ENCODE data around the gene TENT5D. TPM values are rescaled to one million over a fixed set of nuclear protein-coding genes. Genes with fewer than 3 reads are reported as not detected.
"Not testable (repeated sequence)": the region's sequence is repeated elsewhere in the genome, so short reads cannot be mapped to it uniquely, and the experiment has no call there.

The TENT5D gene
- not detected for total RNA-seq

DNA sequence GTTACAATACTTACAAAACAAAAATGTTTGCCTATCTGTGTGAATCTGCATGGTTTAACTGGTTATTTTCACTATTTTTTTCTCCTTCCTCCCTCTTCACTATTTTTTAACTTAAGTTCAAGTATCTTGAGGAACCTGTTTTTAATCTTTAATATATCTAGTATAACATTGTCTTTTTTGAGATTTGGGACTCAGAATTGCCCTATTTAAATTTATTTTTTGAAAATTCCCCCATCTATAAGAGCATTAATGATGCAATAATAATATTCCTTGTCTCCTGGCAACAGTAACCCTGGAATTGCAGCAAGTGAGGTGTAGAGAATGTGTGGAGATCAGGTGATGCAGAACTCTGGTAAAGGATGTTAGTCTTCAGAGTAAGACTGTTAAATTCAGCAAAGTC is at the start of gene TENT5D:
TENT5D (plus strand) TSS at position 301 of the 400 bp plus-strand sequence. CDS start 22,093 bp downstream, outside the sequence.
- Histone ChIP-seq H3K27me3 (no peaks in the 10 kb centered on the region), H3K36me3 (no peaks in the 10 kb centered on the region), H3K9me3 (no peaks in the 10 kb centered on the region), H3K4me3 (no peak within 1 kb of the TSS), H3K27ac (no peak within 1 kb of the TSS), H3K4me1 (no peaks in the 10 kb centered on the region)
- DNase-seq (ENCODE audit: low spot score): no peak
- TF ChIP-seq, protein P1, sequence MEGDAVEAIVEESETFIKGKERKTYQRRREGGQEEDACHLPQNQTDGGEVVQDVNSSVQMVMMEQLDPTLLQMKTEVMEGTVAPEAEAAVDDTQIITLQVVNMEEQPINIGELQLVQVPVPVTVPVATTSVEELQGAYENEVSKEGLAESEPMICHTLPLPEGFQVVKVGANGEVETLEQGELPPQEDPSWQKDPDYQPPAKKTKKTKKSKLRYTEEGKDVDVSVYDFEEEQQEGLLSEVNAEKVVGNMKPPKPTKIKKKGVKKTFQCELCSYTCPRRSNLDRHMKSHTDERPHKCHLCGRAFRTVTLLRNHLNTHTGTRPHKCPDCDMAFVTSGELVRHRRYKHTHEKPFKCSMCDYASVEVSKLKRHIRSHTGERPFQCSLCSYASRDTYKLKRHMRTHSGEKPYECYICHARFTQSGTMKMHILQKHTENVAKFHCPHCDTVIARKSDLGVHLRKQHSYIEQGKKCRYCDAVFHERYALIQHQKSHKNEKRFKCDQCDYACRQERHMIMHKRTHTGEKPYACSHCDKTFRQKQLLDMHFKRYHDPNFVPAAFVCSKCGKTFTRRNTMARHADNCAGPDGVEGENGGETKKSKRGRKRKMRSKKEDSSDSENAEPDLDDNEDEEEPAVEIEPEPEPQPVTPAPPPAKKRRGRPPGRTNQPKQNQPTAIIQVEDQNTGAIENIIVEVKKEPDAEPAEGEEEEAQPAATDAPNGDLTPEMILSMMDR (IDR thresholded peaks at IDR 0.05): no peak

DNA sequence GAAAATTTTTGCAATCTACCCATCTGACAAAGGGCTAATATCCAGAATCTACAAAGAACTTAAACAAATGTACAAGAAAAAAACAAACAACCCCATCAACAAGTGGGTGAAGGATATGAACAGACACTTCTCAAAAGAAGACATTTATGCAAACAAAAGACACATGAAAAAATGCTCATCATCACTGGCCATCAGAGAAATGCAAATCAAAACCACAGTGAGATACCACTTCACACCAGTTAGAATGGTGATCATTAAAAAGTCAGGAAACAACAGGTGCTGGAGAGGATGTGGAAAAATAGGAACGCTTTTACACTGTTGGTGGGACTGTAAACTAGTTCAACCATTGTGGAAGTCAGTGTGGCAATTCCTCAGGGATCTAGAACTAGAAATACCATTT is 34.6 kb upstream of the TENT5D start:
- not testable (repeated sequence) for H3K4me1 ChIP-seq; H3K4me3 ChIP-seq; H3K9me3 ChIP-seq; H3K27me3 ChIP-seq; DNase-seq (ENCODE audit: low spot score); H3K36me3 ChIP-seq; H3K27ac ChIP-seq

DNA sequence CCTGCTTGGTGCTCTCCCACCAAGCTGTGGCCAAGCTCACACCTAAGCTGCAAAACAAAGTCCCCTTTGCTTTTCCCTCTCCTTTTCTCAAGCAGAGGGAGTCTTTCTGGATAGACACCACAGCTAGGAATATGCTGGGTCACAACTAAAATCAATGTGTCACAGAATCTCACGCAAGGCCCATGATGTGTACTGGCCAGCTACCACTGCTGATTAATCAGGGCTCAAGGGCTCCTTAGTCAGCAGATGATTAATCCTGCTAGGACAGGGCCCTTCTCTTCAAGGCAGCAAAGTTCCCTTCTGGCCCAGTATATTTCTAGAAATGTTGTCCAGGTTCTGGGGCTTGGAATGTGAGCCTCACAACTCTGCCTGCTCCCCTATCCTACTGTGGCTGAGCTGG is 32.0 kb upstream of the TENT5D start:
- Histone ChIP-seq H3K27me3 (no peaks in the 10 kb centered on the region), H3K36me3 (no peaks in the 10 kb centered on the region), H3K4me1 (no peaks in the 10 kb centered on the region), H3K4me3 (no peak overlapping the region), H3K27ac (no peak overlapping the region), H3K9me3 (no peaks in the 10 kb centered on the region)
- DNase-seq (ENCODE audit: low spot score): no peak
- TF ChIP-seq, protein P1 (IDR thresholded peaks at IDR 0.05): no peak

DNA sequence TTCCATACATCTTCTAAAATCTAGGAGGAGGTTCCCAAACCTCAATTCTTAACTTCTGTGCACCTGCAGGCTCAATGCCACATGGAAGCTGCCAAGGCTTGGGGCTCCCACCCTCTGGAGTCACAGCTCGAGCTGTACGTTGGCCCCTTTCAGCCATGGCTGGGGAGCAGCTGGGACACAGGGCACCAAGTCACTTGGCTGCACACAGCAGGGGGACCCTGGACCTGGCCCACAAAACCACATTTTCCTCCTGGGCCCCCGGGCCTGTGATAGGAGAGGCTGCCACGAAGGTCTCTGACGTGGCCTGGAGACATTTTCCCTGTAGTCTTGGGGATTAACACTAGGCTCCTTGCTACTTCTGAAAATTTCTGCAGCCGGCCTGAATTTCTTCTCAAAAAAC is 8.2 kb upstream of the TENT5D start:
- Histone ChIP-seq H3K4me3 (no peak overlapping the region), H3K9me3 (no peaks in the 10 kb centered on the region), H3K27me3 (no peaks in the 10 kb centered on the region), H3K4me1 (no peaks in the 10 kb centered on the region), H3K36me3 (no peaks in the 10 kb centered on the region), H3K27ac (no peak overlapping the region)
- DNase-seq (ENCODE audit: low spot score): no peak
- TF ChIP-seq, protein P1 (IDR thresholded peaks at IDR 0.05): no peak

DNA sequence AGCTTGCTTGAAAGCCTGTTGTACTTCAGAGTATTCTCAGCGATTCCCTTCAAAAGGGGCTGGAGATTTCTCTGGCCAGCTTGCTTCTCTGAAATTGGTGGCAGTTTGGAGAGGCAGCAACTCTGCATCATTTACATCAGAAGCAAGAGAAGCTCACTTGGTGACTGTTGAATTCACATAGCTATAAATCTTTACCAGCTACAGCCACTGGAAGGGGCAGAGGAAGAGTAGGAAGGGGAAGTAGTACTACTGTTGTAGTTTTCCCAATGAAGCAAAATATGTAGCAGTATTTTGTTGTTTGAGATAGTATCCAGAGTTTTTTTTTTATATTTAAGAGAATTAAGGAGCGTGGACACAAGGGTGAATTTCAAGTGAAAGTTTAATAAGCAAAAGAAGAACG is 2.8 kb downstream of the TENT5D start:
- no peaks in the 10 kb centered on the region for H3K4me1 ChIP-seq
- TF ChIP-seq, protein P1 (IDR thresholded peaks at IDR 0.05): no peak

DNA sequence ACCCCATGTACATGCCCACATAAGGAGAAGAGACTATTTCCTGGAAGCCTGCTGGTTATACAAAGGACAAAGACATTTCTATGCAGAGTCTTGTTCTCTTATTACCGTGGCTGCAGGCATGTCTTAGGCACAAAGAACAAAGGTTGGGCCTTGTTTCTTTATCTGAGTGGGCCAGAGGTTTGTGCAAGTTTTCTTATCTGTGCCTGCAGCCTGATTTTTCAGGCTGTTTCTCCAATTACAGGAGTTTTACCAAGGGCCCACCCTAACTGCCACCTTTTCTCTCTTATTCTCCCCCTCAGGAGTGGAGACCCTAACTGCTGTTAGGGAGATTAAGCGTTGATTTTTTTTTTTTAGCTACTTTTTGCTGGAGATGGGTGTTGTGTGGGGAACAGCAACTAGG is 3.5 kb downstream of the TENT5D start:
- no peak overlapping the region for H3K27ac ChIP-seq
- no peak for DNase-seq (ENCODE audit: low spot score)
- no peaks in the 10 kb centered on the region for H3K36me3 ChIP-seq
- peaks cover 0 to 5% of the 10 kb centered on the region in 2 donors for H3K9me3 ChIP-seq
- H3K27me3 ChIP-seq: no peaks in the 10 kb centered on the region
- no peak overlapping the region for H3K4me3 ChIP-seq
- H3K4me1 ChIP-seq: no peaks in the 10 kb centered on the region
- TF ChIP-seq, protein P1 (IDR thresholded peaks at IDR 0.05): no peak

More for the DNA sequence above, 2.8 kb downstream of the TENT5D start:
- Histone ChIP-seq H3K36me3 (no peaks in the 10 kb centered on the region), H3K4me3 (no peak overlapping the region), H3K9me3 (peaks cover 0 to 5% of the 10 kb centered on the region in 2 donors), H3K27me3 (no peaks in the 10 kb centered on the region), H3K27ac (no peak overlapping the region)
- no peak for DNase-seq (ENCODE audit: low spot score)
